ENCODE measurements around the gene THRAP3. TPM values are rescaled to one million over a fixed set of nuclear protein-coding genes. Genes with fewer than 3 reads are reported as not detected.

Gene THRAP3
- total and polyA plus RNA-seq, 2 of the 8 experiments (the other 6 are each of a cell fraction or from before 2014, with no cell fraction given), result 40.2 to 183 TPM

GRCh38 chr1:36304970-36305914 lies 81.0 kb downstream of the THRAP3 start:
- Histone ChIP-seq H3K4me3 (ENCODE audit: extremely low read depth in 1 of 4, insufficient read depth in 2 of 4, low read depth in 3 of 4, low read length in 4 of 4) (peak overlapping the region in 3 of 4 experiments; percentile 70 to 87 (median 75); a peak in 5 of 8 replicates), H3K9me3 (ENCODE audit: insufficient read depth in 2 of 2, low read depth in 1 of 2, low read length in 1 of 2) (no peaks in the 10 kb centered on the region)

More at GRCh38 chr1:36304970-36305914, 81.0 kb downstream of the THRAP3 start:
- Histone ChIP-seq H4K5ac (ENCODE audit: insufficient read length, low read depth, low read length) (no peak overlapping the region), H3K9ac (replicated peaks in 1 of 4; ENCODE audit: extremely low read depth in 1 of 4, low read depth in 3 of 4, low read length in 3 of 4) (no peak overlapping the region), H3K4ac (replicated peaks; ENCODE audit: insufficient read length, low read depth, low read length) (no peak overlapping the region), H3K79me1 (ENCODE audit: low read depth, low read length) (no peaks in the 10 kb centered on the region; the same call in 1 of the 2 replicates), H2AFZ (ENCODE audit: low read length) (no peak overlapping the region), H3K27ac (ENCODE audit: low read depth, low read length) (0 out of 2 replicates have a peak overlapping the region, but pooled peaks have one; percentile 1), H2BK5ac (ENCODE audit: low read depth, low read length) (0 out of 2 replicates have a peak overlapping the region, but pooled peaks have one; percentile 32), H4K91ac (replicated peaks; ENCODE audit: insufficient read length, low read length) (no peak overlapping the region), H2BK15ac (ENCODE audit: low read length) (no peak overlapping the region), H2BK12ac (ENCODE audit: low read depth, low read length) (no peak overlapping the region; the same call in 1 of the 2 replicates), H3K23ac (ENCODE audit: insufficient read length) (no peak overlapping the region), H3K36me3 (ENCODE audit: control insufficient read depth in 2 of 4, insufficient read depth in 4 of 4, low read length in 3 of 4) (peaks cover 19 to 39% (median 34%) of the 10 kb centered on the region in 4 experiments), H4K20me1 (replicated peaks in 1 of 2; ENCODE audit: control insufficient read depth in 1 of 2, insufficient read depth in 2 of 2, low read length in 2 of 2) (peaks cover 0 to 10% of the 10 kb centered on the region in 2 experiments), H2BK20ac (ENCODE audit: low read length) (no peak overlapping the region), H3K4me2 (ENCODE audit: insufficient read depth in 1 of 2, low read depth in 2 of 2, low read length in 2 of 2) (peak overlapping the region; percentile 65 to 69), H3K4me1 (replicated peaks in 1 of 4; ENCODE audit: control insufficient read depth in 3 of 4, insufficient read depth in 4 of 4, low read length in 3 of 4) (peaks cover 0 to 9% (median 6%) of the 10 kb centered on the region in 4 experiments; a peak in 6 of 7 replicates), H3K14ac (ENCODE audit: insufficient read length) (no peak overlapping the region), H4K8ac (ENCODE audit: extremely low read depth, insufficient read depth, low read length) (no peak overlapping the region), H3K18ac (ENCODE audit: extremely low read depth, low read length) (no peak overlapping the region), H3K79me2 (ENCODE audit: control insufficient read depth in 1 of 2, insufficient read depth in 2 of 2, low read length in 2 of 2) (no peaks in the 10 kb centered on the region), H3K56ac (replicated peaks; ENCODE audit: insufficient read length, low read depth, low read length) (no peak overlapping the region), H2BK120ac (replicated peaks; ENCODE audit: low read depth, low read length) (no peak overlapping the region), H3K27me3 (replicated peaks in 1 of 4; ENCODE audit: control insufficient read depth in 3 of 4, extremely low read depth in 1 of 4, insufficient read depth in 3 of 4, low read length in 3 of 4) (no peaks in the 10 kb centered on the region), H2AK5ac (ENCODE audit: low read depth, low read length) (no peak overlapping the region), H3K23me2 (ENCODE audit: low read depth, low read length) (peaks cover 6% of the 10 kb centered on the region)
- CTCF ChIA-PET (ENCODE audit: partially characterized antibody), result interaction anchor here (1.1 to 7.0 kb wide), 7 partner anchors 19 to 171 kb away, joined by 3 to 30 read pairs (median 4); no protein-coding TSS in a partner anchor
- no peak for FAIRE-seq
- DNase-seq (ENCODE audit: low read depth in 1 of 2, low spot score in 2 of 2), result peak in 1 of 2 experiments; percentile 56
- POLR2A ChIA-PET (ENCODE audit: partially characterized antibody), result interaction anchor here (0.8 to 6.8 kb wide), 18 partner anchors 10 to 153 kb away, joined by 3 to 130 read pairs (median 4); partner anchors contain the start of genes EVA1B, LSM10, MAP7D1 and THRAP3
- WGBS, 2 experiments (ENCODE audit: extremely low coverage in 1 of 2, insufficient coverage in 1 of 2, insufficient read length in 1 of 2, insufficient replicate concordance in 2 of 2, low coverage in 1 of 2, low lambda C conversion rate in 2 of 2, missing lambda C conversion rate in 1 of 2), result 82% methylated on average over 10 of the region's 10 CpGs; no CpG with 5 or more reads in 1 of the 2 experiments
- TF ChIP-seq RFX5 (IDR thresholded peaks at IDR 0.05; ENCODE audit: borderline replicate concordance, low read depth, low read length) (no peak), RBBP5 (IDR thresholded peaks at IDR 0.05; ENCODE audit: borderline replicate concordance, low read depth, low read length) (no peak), POU5F1 (IDR thresholded peaks at IDR 0.05; ENCODE audit: low read depth, low read length) (no peak), ZNF274 (IDR thresholded peaks at IDR 0.05; ENCODE audit: borderline replicate concordance, extremely low read depth, low read length) (no peak), BACH1 (IDR thresholded peaks at IDR 0.05; ENCODE audit: low read length) (no peak), POLR2AphosphoS5 (IDR thresholded peaks at IDR 0.05; ENCODE audit: low read depth, low read length) (no peak), RXRA (IDR thresholded peaks at IDR 0.05; ENCODE audit: insufficient read depth, low read depth, low read length) (no peak)

All from H1 (cell line).